A673 (cell line): ENCODE data around the gene NMUR1.

Experiments
- CTCF ChIP-seq: fragments of 300-800, 200-600 bp; sonication (generic); conservative IDR thresholded peaks from 2 replicates; pipeline ENCODE4 v1.5.1; 2017; ENCODE audit warnings: low read depth, mild to moderate bottlenecking, antibody characterized with exemption, low read length, moderate library complexity, mixed read lengths
- EZH2 ChIP-seq: fragments of 200-600 bp; sonication (generic); IDR thresholded peaks from 2 replicates; pipeline ENCODE4 v1.6.1; 2017; ENCODE audit warnings: borderline replicate concordance, low read depth, mild to moderate bottlenecking, mixed read lengths, antibody characterized with exemption, low read length; ENCODE audit not compliant: poor library complexity, severe bottlenecking

- TF ChIP-seq CTCF = no peak
- no peak for TF ChIP-seq EZH2
These were observed 15.1 kb upstream of the NMUR1 start for GRCh38 chr2:231545105-231545902.
